Endothelial cell of umbilical vein (primary cell): ENCODE data around the gene CTSH. TPM values are rescaled to one million over a fixed set of nuclear protein-coding genes. Genes with fewer than 3 reads are reported as not detected.

Source experiments
- BruUV-seq: library from RNA; stranded (reverse); fragments of 400-500 nt; replicated peaks from 2 replicates; lab custom pipeline; 2021; lab: Mats Ljungman, UMichigan
- CTCF ChIA-PET: fragments of 300-600, 350-600 bp; sonication (Branson Sonifier 250); formaldehyde crosslinking; loops from one replicate; lab custom pipeline; 2021; ENCODE audit warnings: antibody characterized with exemption, inconsistent platforms; lab: Charles Lee
- POLR2A ChIA-PET: fragments of 300-600, 350-600 bp; sonication (Branson Sonifier 250); formaldehyde crosslinking; loops from one replicate; lab custom pipeline; 2021; ENCODE audit warnings: antibody characterized with exemption, inconsistent platforms; lab: Charles Lee
- DNase-seq: peaks from one replicate; pipeline ENCODE4 v3.0.0-alpha.2; 2011; ENCODE audit warnings: low read depth, low spot score
- FAIRE-seq: peaks from 2 replicates; lab custom pipeline; 2011; peaks lifted over from hg19 to GRCh38; lab: Jason Lieb, UNC
- H2AFZ ChIP-seq: 2 replicates; pipeline ENCODE4 v1.6.0; 2012; ENCODE audit warnings: low read depth, low read length, control low read depth, inconsistent platforms
- H3K27ac ChIP-seq: 2 replicates; pipeline ENCODE4 v1.5.1; 2011; ENCODE audit warnings: low read depth, mild to moderate bottlenecking, control low read depth, low read length, moderate library complexity; ENCODE audit not compliant: insufficient read depth
- H3K27me3 ChIP-seq, 2 experiments: 2 replicates each; pipeline versions ENCODE4 v1.6.0 to v1.6.1; 2011; ENCODE audit warnings: low read length in 2 of 2, mixed read lengths in 1 of 2; ENCODE audit not compliant: control insufficient read depth in 2 of 2, insufficient read depth in 2 of 2
- H3K36me3 ChIP-seq, 2 experiments: 2 replicates in 1 of 2; 3 replicates in 1 of 2; pipeline ENCODE4 v1.5.1; 2011; ENCODE audit warnings: low read length in 2 of 2, mild to moderate bottlenecking in 1 of 2, moderate library complexity in 1 of 2; ENCODE audit not compliant: control insufficient read depth in 2 of 2, insufficient read depth in 2 of 2; ENCODE audit errors: extremely low read depth in 1 of 2
- H3K4me1 ChIP-seq: 3 replicates; pipeline ENCODE4 v1.5.1; 2011; ENCODE audit warnings: mild to moderate bottlenecking, low read length; ENCODE audit not compliant: control insufficient read depth, insufficient read depth; ENCODE audit errors: extremely low read depth
- H3K4me2 ChIP-seq: 2 replicates; pipeline ENCODE4 v1.6.1; 2011; ENCODE audit warnings: low read length, control low read depth, mixed read lengths; ENCODE audit not compliant: insufficient read depth
- H3K4me3 ChIP-seq, 3 experiments: fragments of 200-600 bp in 1 of 3; sonication (generic), shearing (Covaris generic) in 1 of 3; replicated peaks in 1 of 3; 2 replicates each; pipeline ENCODE4 v1.5.1; 2011 to 2016; ENCODE audit warnings: control low read depth in 3 of 3, low read length in 3 of 3, mild to moderate bottlenecking in 2 of 3, inconsistent platforms in 1 of 3, low read depth in 1 of 3, moderate library complexity in 1 of 3; ENCODE audit not compliant: insufficient read depth in 1 of 3
- H3K79me2 ChIP-seq: 2 replicates; pipeline ENCODE4 v1.6.0; 2012; ENCODE audit warnings: low read length, inconsistent platforms; ENCODE audit not compliant: control insufficient read depth, insufficient read depth
- H3K9ac ChIP-seq: replicated peaks from 2 replicates; pipeline ENCODE3; 2011; ENCODE audit warnings: low read length, control low read depth; ENCODE audit not compliant: insufficient read depth; ENCODE audit errors: extremely low read depth
- H3K9me1 ChIP-seq: replicated peaks from 3 replicates; pipeline ENCODE4 v1.6.0; 2011; ENCODE audit warnings: mild to moderate bottlenecking, low read length; ENCODE audit not compliant: control insufficient read depth, insufficient read depth; ENCODE audit errors: extremely low read depth
- H3K9me3 ChIP-seq: replicated peaks from 2 replicates; pipeline ENCODE4 v1.5.1; 2012; ENCODE audit warnings: low read length, inconsistent platforms; ENCODE audit not compliant: control insufficient read depth, insufficient read depth
- H4K20me1 ChIP-seq: replicated peaks from 2 replicates; pipeline ENCODE3; 2011; ENCODE audit warnings: mild to moderate bottlenecking, low read length; ENCODE audit not compliant: control insufficient read depth, insufficient read depth; ENCODE audit errors: extremely low read depth
- CTCF ChIP-seq, 2 donors: IDR thresholded peaks; 1 replicate in 1 of 2; 2 replicates in 1 of 2; pipeline ENCODE4 v1.5.1; 2011; ENCODE audit warnings: low read length in 2 of 2, mild to moderate bottlenecking in 2 of 2, moderate library complexity in 2 of 2, control low read depth in 1 of 2, inconsistent platforms in 1 of 2, low read depth in 1 of 2; ENCODE audit not compliant: insufficient read depth in 1 of 2; ENCODE audit errors: extremely low read depth in 1 of 2
- EZH2 ChIP-seq: IDR thresholded peaks from 2 replicates; pipeline ENCODE4 v1.6.1; 2012; ENCODE audit warnings: borderline replicate concordance, low read depth, mild to moderate bottlenecking, moderate library complexity, low read length, inconsistent platforms; ENCODE audit not compliant: severe bottlenecking
- FOS ChIP-seq: IDR thresholded peaks from 2 replicates; pipeline ENCODE4 v1.6.1; 2011; ENCODE audit warnings: mild to moderate bottlenecking, low read length, moderate library complexity, borderline replicate concordance; ENCODE audit not compliant: insufficient read depth
- GATA2 ChIP-seq: IDR thresholded peaks from 2 replicates; pipeline ENCODE4 v1.7.0; 2011; ENCODE audit warnings: low read depth, mild to moderate bottlenecking, moderate library complexity, mixed read lengths, low read length; ENCODE audit not compliant: insufficient read length, insufficient read depth
- JUN ChIP-seq: IDR thresholded peaks from 2 replicates; pipeline ENCODE4 v1.6.1; 2011; ENCODE audit warnings: borderline replicate concordance, low read depth; ENCODE audit not compliant: insufficient read length, insufficient read depth
- MAX ChIP-seq: IDR thresholded peaks from 2 replicates; pipeline ENCODE4 v1.6.1; 2011; ENCODE audit not compliant: insufficient read depth, insufficient read length
- MYC ChIP-seq: IDR thresholded peaks from one replicate; pipeline ENCODE4 v1.6.1; 2011; ENCODE audit warnings: mild to moderate bottlenecking, low read depth, low read length
- POLR2A ChIP-seq: IDR thresholded peaks from 2 replicates; pipeline ENCODE4 v1.6.1; 2012; ENCODE audit warnings: low read depth, mild to moderate bottlenecking, control low read depth, low read length
- POLR2AphosphoS5 ChIP-seq: IDR thresholded peaks from 2 replicates; pipeline ENCODE4 v1.6.1; 2012; ENCODE audit warnings: low read depth, mild to moderate bottlenecking, control low read depth, low read length, moderate library complexity; ENCODE audit not compliant: insufficient read depth
- dilution Hi-C: fragments of 300-500 bp; cut with MboI; formaldehyde crosslinking; loops from one replicate; pipeline ENCODE4 v1.15.0; 2019; ENCODE audit warnings: low sequenced_read_pairs; ENCODE audit not compliant: extremely low pct_ligation_motif_present
- intact Hi-C: fragments of 100-400 bp; cut with micrococcal nuclease; formaldehyde crosslinking; loops from one replicate; pipeline ENCODE4 v1.10.0; 2022
- polyA plus RNA-seq, 4 experiments: library from polyadenylated mRNA; depleted of rRNA in 3 of 4; stranded (reverse) in 3 of 4; unstranded in 1 of 4; fragments of >200 nt; gene quantifications; 2 replicates each; pipeline versions ENCODE4 v1.2.1 to v1.2.3, GENCODE V29; 2011 to 2012; ENCODE audit warnings: missing spikeins in 1 of 4
- total RNA-seq: library from RNA; stranded (reverse); gene quantifications from 2 replicates; pipeline ENCODE4 v1.2.3, GENCODE V29; 2021

Gene CTSH
- total and polyA plus RNA-seq, 2 donors (not counting 3 experiments of a cell fraction or from before 2014, with no cell fraction given), result 7.0 to 7.4 TPM

- Histone ChIP-seq H3K9me1 (no peaks in the 10 kb centered on the region), H3K4me3 (no peak overlapping the region), H3K9me3 (no peaks in the 10 kb centered on the region), H3K36me3 (peaks cover 26 to 61% of the 10 kb centered on the region in 2 experiments), H2AFZ (no peak overlapping the region), H3K79me2 (peaks cover 79% of the 10 kb centered on the region), H4K20me1 (peaks cover 18% of the 10 kb centered on the region), H3K27me3 (no peaks in the 10 kb centered on the region), H3K4me2 (no peak overlapping the region), H3K9ac (no peak overlapping the region), H3K4me1 (no peaks in the 10 kb centered on the region), H3K27ac (no peak overlapping the region)
- intact Hi-C loops (no loop called here), dilution Hi-C loops (no loop called here)
- ChIA-PET CTCF (no interaction called here), POLR2A (no interaction called here)
- BruUV-seq, result no TSS peak
- TF ChIP-seq MAX (no peak), MYC (no peak), CTCF (IDR thresholded peaks at IDR 0.05; ENCODE audit: extremely low read depth in 1 of 2, insufficient read depth in 1 of 2, low read depth in 1 of 2, low read length in 2 of 2) (no peak), POLR2A (no peak)
- FAIRE-seq (no peak), DNase-seq (no peak)
These were observed 55.8 kb downstream of the CTSH start for GRCh38 chr15:78889000-78889399.

GRCh38 chr15:78881681-78882080, 63.2 kb downstream of the CTSH start:
- H4K20me1 ChIP-seq, result peaks cover 37% of the 10 kb centered on the region
- BruUV-seq, result no TSS peak
- POLR2A ChIA-PET, result no interaction called here
- H3K27ac ChIP-seq, result no peak overlapping the region
- DNase-seq (no peak), FAIRE-seq (no peak)
- H3K79me2 ChIP-seq, result peaks cover 98% of the 10 kb centered on the region
- H3K36me3 ChIP-seq, result peaks cover 3 to 26% of the 10 kb centered on the region in 2 experiments
- CTCF ChIA-PET, result interaction anchor here (0.8 to 1.2 kb wide), 2 partner anchors 8 to 15 kb away, joined by 3 to 5 read pairs; no protein-coding TSS in a partner anchor
- H3K4me3 ChIP-seq, result no peak overlapping the region
- no peaks in the 10 kb centered on the region for H3K9me3 ChIP-seq
- intact Hi-C loops (no loop called here), dilution Hi-C loops (no loop called here)
- peaks cover under 1% of the 10 kb centered on the region for H3K4me1 ChIP-seq
- H3K9me1 ChIP-seq, result no peaks in the 10 kb centered on the region
- no peak for TF ChIP-seq JUN
- no peak for TF ChIP-seq GATA2
- no peak for TF ChIP-seq FOS
- TF ChIP-seq POLR2AphosphoS5, result no peak
- TF ChIP-seq MAX, result no peak
- no peak for TF ChIP-seq EZH2
- TF ChIP-seq MYC, result no peak
- no peak overlapping the region for H3K9ac ChIP-seq
- no peak overlapping the region for H2AFZ ChIP-seq
- H3K4me2 ChIP-seq, result no peak overlapping the region
- no peaks in the 10 kb centered on the region for H3K27me3 ChIP-seq
